Retinal pigment epithelial cell (primary cell): ENCODE results near the gene CAPN10.

Experiments
- DNase-seq: peaks from one replicate; pipeline ENCODE4 v3.0.0-alpha.2; 2010; ENCODE audit warnings: low read depth
- H3K4me3 ChIP-seq: 2 replicates; pipeline ENCODE4 v1.5.1; 2011; ENCODE audit warnings: mild to moderate bottlenecking, low read length, control low read depth, moderate library complexity
- TF ChIP-seq, protein P1 (sequence below): conservative IDR thresholded peaks from 2 replicates; pipeline ENCODE4 v1.5.1; 2011; ENCODE audit warnings: low read depth, low read length, control low read depth, inconsistent platforms

CAPN10 gene

DNA sequence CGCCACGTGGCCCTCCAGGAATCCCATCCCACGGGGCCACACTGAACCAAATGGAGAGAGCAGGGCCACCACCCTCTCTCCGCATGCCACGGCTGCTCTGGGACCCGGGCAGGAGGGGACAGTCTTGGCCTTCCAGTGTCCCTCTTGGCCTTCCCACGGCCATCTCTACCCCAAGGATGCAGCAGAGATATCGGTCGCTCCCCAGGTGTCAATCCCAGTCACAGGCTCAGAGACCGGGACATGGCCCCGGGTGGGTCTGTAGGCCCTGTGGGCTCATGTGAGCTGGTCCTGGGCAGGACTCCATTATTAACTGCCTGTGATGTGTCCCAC lies 15.3 kb downstream of the CAPN10 start:
- TF ChIP-seq, protein P1, sequence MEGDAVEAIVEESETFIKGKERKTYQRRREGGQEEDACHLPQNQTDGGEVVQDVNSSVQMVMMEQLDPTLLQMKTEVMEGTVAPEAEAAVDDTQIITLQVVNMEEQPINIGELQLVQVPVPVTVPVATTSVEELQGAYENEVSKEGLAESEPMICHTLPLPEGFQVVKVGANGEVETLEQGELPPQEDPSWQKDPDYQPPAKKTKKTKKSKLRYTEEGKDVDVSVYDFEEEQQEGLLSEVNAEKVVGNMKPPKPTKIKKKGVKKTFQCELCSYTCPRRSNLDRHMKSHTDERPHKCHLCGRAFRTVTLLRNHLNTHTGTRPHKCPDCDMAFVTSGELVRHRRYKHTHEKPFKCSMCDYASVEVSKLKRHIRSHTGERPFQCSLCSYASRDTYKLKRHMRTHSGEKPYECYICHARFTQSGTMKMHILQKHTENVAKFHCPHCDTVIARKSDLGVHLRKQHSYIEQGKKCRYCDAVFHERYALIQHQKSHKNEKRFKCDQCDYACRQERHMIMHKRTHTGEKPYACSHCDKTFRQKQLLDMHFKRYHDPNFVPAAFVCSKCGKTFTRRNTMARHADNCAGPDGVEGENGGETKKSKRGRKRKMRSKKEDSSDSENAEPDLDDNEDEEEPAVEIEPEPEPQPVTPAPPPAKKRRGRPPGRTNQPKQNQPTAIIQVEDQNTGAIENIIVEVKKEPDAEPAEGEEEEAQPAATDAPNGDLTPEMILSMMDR = no peak
- no peak overlapping the region for H3K4me3 ChIP-seq
- no peak for DNase-seq

DNA sequence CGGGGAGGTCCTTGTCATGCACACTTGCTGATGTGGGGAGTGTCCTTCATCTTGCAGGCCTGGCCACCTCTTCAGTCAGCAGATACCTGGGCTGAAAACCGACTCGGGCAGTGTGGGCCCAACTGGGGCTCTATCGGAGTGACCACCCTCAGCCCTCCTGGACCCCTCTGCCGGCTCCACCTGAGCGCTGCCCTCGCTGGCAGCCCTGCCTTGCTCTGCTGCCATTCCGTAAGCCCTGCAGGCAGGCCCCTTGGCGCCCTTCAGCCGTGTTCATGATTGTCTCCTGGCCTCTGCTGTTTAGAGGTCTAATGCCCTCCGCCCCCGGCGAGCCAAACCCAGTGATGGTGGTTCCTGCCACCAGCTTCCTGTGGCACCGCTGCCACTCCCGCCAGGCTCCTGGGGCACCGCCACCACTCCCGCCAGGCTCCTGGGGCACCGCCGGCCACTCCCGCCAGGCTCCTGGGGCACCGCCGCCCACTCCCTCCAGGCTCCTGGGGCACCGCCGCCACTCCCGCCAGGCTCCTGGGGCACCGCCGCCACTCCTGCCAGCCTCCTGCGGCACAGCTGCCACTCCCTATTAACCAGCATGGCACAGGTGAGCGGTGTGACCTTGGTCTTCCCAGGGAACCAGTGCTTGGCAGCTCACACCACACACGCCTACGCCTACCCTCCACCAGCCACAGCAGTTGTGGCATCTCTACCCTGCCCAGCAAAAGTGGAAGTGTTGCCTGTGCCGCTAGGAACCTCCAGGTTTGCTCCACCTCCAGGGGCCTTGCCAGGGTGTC lies 15.9 kb downstream of the CAPN10 start:
- no peak for DNase-seq
- H3K4me3 ChIP-seq = no peak overlapping the region
- TF ChIP-seq, protein P1 = no peak

DNA sequence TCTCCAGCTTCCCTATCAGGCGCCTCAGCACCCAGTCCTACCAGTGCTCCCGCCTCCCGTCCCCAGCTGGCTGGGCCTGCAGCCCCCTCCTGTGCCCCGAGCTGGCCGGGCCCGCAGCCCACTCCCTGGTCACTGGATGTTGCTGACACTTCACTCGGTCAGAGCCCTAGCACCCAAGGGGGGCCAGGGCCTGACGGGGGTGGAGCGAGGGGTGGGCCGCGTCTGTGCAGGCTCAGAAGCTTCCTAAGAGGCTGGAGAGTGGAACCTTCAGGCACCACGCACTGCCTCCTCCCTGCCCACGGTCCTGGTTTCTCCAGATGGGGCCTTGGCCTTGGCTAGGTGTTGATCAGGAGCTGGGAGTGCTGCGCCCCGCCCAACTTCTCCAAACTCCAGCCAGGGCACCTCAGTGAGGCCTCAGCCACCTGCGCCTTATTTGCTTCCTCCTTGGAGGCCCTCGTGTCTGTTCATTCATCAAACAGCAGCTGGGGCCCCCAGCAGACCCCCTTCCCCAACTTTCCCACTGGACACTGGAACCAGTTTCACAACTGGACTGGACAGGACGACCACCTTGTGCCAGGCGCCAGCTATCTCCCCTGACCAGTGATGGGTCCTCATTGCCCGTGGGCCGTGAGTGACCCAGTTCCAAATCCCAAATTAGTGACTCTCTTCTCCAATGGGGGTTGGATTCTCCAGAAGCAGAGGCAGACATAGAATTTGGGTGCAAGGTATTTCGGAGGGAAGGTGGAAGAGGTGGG lies 16.7 kb downstream of the CAPN10 start:
- TF ChIP-seq, protein P1 = no peak
- H3K4me3 ChIP-seq = no peak overlapping the region
- DNase-seq = no peak

DNA sequence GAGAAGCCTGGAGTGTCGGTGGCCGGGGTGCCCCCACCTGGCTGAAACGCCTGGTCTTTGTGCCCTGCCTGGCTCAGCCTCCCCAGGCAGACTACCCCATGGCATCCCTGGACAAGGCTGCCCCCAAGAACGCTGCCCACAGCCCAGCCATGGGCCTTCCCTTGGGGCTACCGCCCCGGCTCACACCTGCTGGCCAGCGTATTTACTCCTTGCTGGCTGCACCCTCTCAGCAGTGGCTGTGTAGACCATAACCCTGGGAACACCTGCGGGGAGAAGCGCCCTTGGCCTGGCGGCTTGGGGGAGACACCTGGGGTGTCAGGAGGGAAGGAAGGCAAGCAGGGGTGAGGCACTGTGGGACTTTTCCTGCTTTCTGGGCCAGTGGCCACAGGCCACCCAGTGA lies 17.3 kb downstream of the CAPN10 start:
- no peak for DNase-seq
- TF ChIP-seq, protein P1 = no peak
- H3K4me3 ChIP-seq = no peak overlapping the region

GRCh38 chr2:240604291-240604938 lies 17.9 kb downstream of the CAPN10 start:
- DNase-seq = peak; percentile 16
- TF ChIP-seq, protein P1 = peak; percentile 85
- H3K4me3 ChIP-seq = peak overlapping the region; percentile 20

- no peak overlapping the region for H3K4me3 ChIP-seq
- DNase-seq = no peak
- TF ChIP-seq, protein P1 = no peak
Observed at GRCh38 chr2:240604939-240605716, 18.6 kb downstream of the CAPN10 start.
